ENCODE measurements around the gene PLPPR3. TPM values are rescaled to one million over a fixed set of nuclear protein-coding genes. Genes with fewer than 3 reads are reported as not detected.

Gene PLPPR3
- total RNA-seq, 1 experiment from 2014 or later = 63.7 TPM

GRCh38 chr19:792306-792885 lies 29.4 kb downstream of the PLPPR3 start:
- no TSS peak for BruUV-seq (replicated peaks)
- H3K4me3 ChIP-seq (ENCODE audit: low read depth in 2 of 2, low read length in 2 of 2) = no peak overlapping the region
- ATAC-seq = no peak
- no peaks in the 10 kb centered on the region; the same call in 1 of the 2 replicates for H3K36me3 ChIP-seq (ENCODE audit: control insufficient read depth, insufficient read depth, low read length)
- ChIA-PET CTCF (interaction anchor here (0.5 kb wide), 1 partner anchor 127 kb away, joined by 8 read pairs; no protein-coding TSS in a partner anchor), POLR2A (no interaction called here)
- in situ Hi-C loops (cut with HindIII; ENCODE audit: low pct_unique_long_range_greater_than_20kb, low sequenced_read_pairs) = no loop called here
- intact Hi-C loops (cut with micrococcal nuclease; ENCODE audit: unreplicated experiment) = no loop called here
- DNase-seq (ENCODE audit: low read depth, low spot score) = no peak
- peaks cover 24% of the 10 kb centered on the region for H3K4me1 ChIP-seq (ENCODE audit: control insufficient read depth, insufficient read depth, low read length)
- peak overlapping the region; percentile 18 for H3K27ac ChIP-seq (ENCODE audit: low read length)
- no peak for TF ChIP-seq TCF7L2 (IDR thresholded peaks at IDR 0.05; ENCODE audit: low read depth, low read length)
- no peak for TF ChIP-seq REST (IDR thresholded peaks at IDR 0.05; ENCODE audit: insufficient read depth in 1 of 2, low read depth in 2 of 2, low read length in 1 of 2)
- TF ChIP-seq SIN3A (IDR thresholded peaks at IDR 0.05; ENCODE audit: borderline replicate concordance, insufficient read depth, low read depth, low read length) = no peak
- no peak for TF ChIP-seq POLR2AphosphoS5 (IDR thresholded peaks at IDR 0.05; ENCODE audit: low read depth, low read length)
- no peak for TF ChIP-seq CTCF (IDR thresholded peaks at IDR 0.05)
- H3K27me3 ChIP-seq (ENCODE audit: control insufficient read depth, insufficient read depth, low read length) = no peaks in the 10 kb centered on the region
- H3K9me3 ChIP-seq (ENCODE audit: control insufficient read depth, insufficient read depth, low read depth, low read length) = no peaks in the 10 kb centered on the region

- TF ChIP-seq SIN3A (IDR thresholded peaks at IDR 0.05; ENCODE audit: borderline replicate concordance, insufficient read depth, low read depth, low read length) (no peak), TCF7L2 (IDR thresholded peaks at IDR 0.05; ENCODE audit: low read depth, low read length) (no peak), REST (IDR thresholded peaks at IDR 0.05; ENCODE audit: insufficient read depth in 1 of 2, low read depth in 2 of 2, low read length in 1 of 2) (no peak), CTCF (IDR thresholded peaks at IDR 0.05) (no peak), POLR2AphosphoS5 (IDR thresholded peaks at IDR 0.05; ENCODE audit: low read depth, low read length) (no peak)
- BruUV-seq (replicated peaks) = no TSS peak
- Histone ChIP-seq H3K27me3 (ENCODE audit: control insufficient read depth, insufficient read depth, low read length) (no peaks in the 10 kb centered on the region), H3K36me3 (ENCODE audit: control insufficient read depth, insufficient read depth, low read length) (no peaks in the 10 kb centered on the region; the same call in 1 of the 2 replicates), H3K4me3 (ENCODE audit: low read depth in 2 of 2, low read length in 2 of 2) (no peak overlapping the region), H3K9me3 (ENCODE audit: control insufficient read depth, insufficient read depth, low read depth, low read length) (no peaks in the 10 kb centered on the region), H3K4me1 (ENCODE audit: control insufficient read depth, insufficient read depth, low read length) (peaks cover 24% of the 10 kb centered on the region), H3K27ac (ENCODE audit: low read length) (peak overlapping the region; percentile 39)
- in situ Hi-C loops (cut with HindIII; ENCODE audit: low pct_unique_long_range_greater_than_20kb, low sequenced_read_pairs) (no loop called here), intact Hi-C loops (cut with micrococcal nuclease; ENCODE audit: unreplicated experiment) (no loop called here)
- no peak for DNase-seq (ENCODE audit: low read depth, low spot score)
- CTCF ChIA-PET = interaction anchor here (0.6 kb wide), 1 partner anchor 9 kb away, joined by 10 read pairs; no protein-coding TSS in a partner anchor
- ATAC-seq = no peak
- POLR2A ChIA-PET = no interaction called here
Measured at GRCh38 chr19:791567-792305, 30.0 kb downstream of the PLPPR3 start.
